ENCODE results near the gene TMEM140.
"Not testable (repeated sequence)": the region's sequence is repeated elsewhere in the genome, so short reads cannot be mapped to it uniquely, and the experiment has no call there.

Gene TMEM140

DNA sequence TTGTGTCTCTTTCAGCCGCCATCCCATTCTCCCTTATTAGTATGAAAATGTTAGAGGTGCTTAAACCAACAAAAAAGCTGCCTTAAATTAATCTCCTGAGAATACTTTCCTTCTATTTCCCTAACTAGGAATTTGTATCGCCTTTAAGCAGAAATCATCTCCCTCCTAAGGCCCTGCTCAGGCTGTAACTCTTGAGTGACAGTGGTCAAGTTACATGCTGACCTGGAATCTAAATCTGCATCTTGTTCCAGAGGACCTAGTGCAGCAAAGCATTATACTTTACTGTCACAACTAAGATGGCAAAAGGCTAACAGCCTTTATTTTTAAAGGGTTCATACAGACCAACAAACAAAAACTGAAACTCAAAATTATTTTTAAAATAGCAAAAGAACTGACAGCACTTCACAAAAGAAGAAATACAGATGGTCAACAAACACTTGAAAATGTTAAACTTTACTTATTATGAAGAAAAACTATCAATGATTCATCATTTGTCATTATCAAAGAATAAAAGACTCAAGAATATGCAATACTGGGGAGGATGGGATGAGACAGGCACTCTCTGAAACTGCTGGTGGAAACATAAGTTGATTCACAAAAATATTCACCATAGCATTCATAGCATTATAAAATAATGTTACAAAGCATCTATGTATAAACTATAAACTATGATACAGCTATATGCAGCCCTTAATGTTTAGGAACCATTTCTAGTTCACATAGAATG lies 11.7 kb downstream of the TMEM140 start:
- no peak for DNase-seq

DNA sequence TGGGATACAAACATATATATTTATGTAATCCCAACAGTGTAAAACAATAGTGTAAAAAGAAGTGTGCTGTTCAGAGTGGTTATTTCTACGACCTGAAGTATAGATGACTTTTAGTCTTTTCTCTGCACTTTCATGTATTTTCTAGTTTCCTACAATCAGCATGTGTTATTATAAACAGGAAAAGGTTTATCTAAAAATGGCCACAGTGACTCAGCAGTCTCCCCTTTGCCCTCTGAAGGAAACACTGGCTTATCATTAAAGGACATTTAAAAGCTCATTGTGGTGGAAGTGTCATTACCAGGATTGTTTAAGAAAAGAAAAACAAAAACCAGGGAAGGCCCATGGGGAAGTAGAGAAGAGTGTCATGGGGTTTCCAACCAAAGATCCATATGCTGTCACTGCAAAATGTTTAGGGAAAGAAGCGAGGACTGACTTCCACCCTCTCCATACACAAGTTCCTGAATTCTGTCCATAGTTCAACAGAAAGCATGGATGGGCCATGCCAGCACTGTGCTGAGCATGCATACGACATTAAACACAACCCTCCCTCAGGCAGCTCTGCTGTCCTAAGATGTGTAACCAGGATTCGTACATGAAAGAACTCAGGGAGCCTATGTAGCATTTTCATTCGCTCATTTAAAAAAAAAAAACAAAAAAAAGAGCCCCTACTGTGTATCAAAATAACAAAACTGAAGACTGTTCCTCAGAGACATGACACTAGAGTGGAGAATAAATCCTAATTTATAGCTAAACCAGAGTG lies 12.4 kb downstream of the TMEM140 start:
- DNase-seq: no peak

DNA sequence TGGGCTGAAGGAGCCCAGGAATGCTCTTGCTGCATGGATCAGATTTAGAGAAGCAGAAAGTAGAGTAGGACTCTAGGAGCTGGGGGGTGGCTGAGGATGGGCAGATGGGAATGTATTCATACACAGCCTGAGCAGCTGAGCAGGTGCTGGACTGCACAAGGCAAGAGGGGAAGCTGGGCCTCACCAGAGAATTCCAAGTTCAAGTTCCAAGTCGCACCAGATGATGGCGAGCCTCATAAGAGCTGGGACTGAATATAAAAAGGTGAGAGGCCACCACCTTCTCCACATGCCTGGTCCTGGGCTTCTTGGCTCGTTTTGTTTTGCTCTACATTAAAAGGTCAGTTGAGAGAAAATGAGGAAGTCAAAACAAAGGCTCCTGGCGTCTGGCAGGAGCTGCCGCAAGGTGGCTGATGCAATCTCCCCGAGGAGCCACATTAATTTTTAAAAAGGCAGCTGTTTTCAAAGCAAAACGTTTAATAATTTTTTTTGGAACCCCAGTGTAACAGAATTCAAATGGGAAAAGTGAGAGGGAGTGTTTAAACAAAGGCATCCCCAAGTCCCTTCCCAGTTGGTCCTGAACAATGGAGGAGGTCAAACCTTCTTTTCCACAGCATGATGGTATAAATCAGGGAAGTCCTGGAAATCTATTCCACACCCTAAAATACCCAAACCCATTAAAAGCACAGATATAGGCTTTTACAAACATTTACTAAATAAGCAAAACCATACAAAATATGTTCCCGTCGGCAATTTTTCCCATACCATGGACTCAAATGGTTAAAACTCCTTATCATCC lies 13.2 kb downstream of the TMEM140 start:
- DNase-seq: no peak

DNA sequence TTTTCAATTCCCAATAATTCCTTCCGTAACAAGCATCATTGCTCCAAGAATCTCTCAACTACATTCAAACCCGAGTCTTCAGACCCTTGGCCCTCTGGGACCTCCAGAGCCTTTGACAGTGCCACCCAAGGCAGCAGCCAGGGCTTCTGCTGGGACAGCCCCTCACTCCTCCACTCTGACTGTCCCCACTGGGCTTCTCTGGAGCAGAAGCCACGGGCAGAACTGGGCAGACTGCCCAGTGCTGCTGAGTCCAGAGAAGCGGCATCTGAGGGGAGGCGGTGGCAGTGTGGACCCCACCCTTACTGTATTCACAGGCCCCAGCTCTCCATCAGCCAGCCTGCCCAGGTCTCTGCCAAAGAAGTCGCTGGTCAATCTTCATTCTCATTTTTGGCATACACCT lies 13.8 kb downstream of the TMEM140 start:
- DNase-seq: no peak

DNA sequence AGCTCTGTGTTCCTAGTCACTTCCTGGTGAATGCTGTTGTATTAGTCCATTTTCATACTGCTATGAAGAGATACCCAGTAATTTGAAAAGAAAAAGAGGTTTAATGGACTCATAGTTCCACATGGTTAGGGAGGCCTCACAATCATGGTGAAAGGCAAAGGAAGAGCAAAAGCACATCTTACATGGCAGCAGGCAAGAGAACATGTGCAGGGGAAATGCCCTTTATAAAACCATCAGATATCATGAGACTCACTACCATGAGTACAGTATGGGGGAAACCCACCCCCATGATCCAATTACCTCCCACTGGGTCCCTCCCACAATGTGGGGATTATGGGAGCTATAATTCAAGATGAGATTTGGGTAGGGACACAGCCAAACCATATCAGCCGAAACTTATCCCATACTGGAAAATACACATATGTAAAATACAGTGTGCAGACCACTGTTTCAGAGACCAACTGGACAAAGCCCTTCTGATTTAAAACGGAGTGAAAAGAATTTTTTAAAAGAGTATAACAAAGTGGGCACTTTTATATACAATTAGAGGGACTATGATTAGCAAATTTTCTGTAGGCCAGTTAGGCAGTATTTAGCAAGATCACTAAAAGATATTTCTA lies 14.6 kb downstream of the TMEM140 start:
- DNase-seq: no peak

DNA sequence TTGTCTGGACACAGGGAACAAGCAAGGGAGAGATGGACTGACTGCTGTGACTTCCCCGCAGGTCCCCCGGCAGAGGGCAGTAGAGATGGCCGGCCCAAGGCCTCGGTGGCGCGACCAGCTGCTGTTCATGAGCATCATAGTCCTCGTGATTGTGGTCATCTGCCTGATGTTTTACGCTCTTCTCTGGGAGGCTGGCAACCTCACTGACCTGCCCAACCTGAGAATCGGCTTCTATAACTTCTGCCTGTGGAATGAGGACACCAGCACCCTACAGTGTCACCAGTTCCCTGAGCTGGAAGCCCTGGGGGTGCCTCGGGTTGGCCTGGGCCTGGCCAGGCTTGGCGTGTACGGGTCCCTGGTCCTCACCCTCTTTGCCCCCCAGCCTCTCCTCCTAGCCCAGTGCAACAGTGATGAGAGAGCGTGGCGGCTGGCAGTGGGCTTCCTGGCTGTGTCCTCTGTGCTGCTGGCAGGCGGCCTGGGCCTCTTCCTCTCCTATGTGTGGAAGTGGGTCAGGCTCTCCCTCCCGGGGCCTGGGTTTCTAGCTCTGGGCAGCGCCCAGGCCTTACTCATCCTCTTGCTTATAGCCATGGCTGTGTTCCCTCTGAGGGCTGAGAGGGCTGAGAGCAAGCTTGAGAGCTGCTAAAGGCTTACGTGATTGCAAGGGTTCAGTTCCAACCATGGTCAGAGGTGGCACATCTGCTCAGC lies 16.6 kb downstream of the TMEM140 start:
- DNase-seq: no peak

DNA sequence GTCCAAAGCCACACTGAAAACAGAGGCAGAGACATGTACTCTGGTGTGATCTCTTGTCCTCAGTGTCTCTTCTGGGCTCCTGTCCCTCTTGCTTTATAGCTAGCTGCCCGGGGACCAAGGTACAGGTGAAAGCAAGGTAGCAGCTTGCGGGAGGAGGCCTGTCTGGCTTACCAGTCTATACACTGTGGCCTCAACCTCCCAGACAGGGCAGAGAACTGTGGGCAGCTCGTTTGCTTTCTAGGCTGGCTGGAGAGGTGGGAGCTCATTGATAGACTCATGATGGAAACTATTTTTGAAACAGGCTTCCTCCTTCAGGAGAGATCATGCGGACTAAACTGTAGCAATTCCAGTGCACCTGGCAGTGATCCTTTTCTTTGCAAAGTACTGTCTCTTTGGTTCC lies 18.0 kb downstream of the TMEM140 start:
- DNase-seq: no peak

DNA sequence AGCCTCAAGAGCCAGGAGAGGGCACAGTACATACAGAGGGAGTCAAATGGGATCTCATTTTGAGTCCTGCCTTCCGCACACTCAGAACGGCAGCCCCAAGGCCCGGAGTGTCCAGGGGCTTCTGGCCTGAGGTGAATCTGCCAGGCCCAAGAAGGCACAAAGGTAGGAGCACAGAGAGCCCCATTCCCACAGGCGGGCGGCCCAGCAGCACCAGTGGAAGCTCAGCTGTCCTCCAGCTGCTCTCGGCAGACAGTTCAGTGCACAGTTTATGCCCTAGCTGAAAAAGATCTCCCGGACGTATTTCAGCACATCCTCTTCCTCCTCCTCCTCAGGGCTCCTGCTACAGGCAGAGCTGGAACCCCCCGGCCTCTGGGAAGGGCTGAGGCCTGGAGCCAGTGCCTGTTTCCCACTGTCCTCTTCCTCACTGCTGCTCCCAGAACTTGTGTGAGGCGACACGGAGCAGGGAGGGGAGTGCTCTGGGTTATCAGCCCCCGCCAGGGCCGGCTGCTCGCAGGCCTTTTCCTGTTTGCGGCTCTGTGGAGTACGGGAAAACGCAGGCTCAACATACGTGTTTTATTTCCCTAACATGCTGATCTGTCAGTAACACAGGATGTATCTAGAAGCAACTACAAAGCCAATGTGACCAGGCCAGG lies 18.6 kb downstream of the TMEM140 start:
- no peak for DNase-seq

DNA sequence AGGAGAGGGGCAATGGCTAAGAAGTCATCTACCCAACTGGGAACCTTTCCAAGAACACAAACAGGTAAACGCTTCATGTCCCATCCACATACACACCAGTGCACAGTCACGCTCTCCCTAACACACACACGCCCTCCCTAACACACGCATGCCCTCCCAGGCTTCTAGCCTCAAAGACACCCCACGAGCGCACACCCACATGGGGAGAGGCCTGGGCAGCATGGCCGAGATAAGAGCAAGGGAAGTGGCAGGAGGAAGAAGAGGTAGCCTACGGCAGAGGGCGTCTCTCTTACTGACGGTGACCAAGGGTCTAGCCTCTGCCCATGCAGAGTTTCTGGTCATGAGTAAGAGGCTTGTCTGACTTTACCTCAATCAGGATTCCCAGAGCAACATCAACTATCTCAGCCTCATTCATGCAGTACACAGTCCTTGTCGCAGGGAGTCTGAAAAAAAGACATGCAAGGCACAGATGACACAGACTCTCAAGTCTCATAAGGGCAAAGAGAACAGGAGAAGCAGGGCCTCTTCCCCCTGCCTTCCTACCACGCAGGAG lies 19.6 kb downstream of the TMEM140 start:
- no peak for DNase-seq

DNA sequence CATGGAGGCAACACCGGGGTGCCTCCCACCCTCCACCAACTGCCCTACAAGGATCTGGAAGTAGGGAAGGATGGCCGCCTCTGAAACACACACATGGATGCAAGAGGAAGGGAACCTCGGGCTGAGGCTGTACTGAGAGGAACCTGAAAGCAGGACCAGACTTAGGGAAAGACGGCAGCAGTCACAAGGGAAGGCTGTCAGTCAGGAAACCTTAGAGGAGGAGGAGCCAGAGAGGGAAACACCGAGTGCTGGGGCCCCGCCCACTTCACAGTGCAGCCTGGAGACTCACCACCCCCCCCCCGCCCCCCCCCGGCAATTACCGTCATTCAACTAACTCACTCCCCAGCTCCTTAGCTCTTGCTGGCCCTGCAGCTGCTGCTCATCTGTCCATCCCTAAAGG lies 20.1 kb downstream of the TMEM140 start:
- no peak for DNase-seq

DNA sequence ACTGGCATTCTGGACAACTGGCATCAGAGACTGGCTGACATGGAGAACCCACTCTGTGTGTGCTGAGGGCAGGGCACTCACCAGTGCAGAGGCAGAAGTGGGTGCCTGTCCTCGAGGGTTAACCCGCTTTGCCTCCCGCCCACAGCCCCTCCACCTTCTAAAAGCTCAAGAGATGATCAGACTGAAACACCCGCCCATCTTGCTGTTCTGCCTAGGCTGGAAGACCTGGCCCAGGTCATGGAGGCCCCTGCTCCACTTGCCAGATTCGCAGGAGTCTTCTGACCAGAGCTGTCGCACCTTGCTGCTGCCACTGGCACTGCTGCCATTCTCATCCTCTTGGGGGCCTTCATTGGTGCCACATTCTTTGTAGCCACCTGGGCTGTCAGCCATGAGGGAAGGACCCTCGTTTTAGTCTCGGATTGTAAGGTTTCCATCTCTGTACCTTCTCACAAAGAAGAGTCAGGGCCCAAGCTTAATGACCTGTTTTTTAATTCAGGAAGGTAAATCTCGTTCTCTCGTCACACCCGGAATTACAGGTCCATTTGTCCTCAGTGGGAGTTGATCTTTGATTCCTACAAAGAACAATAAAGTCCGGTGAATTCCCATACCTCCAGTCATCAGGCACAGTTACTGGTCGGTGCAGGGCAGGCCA lies 20.7 kb downstream of the TMEM140 start:
- no peak for DNase-seq

DNA sequence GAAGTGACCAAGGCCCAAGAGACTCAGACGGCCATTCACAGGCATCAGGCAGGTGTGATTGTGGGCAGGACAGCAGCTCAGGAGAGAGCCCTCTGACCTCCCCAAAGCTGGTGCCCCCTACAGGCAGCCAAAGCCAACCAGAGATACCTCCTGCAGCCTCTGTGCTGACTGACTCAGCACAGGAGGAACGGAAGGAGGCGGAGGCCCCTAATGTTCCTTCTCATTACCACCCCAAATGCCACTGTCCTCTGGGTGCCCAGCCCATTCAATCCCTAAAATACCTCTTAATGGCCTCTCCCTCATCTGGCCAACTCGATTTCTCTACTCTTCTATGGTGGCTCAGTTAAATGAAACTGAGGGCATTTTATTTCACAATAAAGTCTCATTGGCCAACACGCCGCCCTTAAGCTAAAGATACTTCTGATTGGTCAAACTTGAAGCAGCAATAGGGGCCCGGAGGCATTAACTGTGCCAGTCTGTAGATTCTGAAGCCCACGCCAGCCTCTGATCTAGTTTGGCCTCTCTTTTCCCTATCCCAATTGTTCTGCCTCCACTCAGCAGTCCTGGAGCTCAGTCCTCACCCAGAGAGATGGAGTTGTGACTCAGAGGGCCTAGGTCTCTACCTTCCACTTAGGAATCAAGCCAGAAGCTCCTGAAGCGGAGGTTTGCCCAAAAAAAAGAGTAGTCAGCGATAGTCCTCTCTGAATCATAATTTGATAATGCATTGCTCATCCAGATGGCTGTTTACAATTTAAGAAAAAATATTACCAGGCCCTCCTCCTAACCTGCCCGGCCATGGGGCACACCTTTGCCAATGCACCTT lies 21.5 kb downstream of the TMEM140 start:
- no peak for DNase-seq

DNA sequence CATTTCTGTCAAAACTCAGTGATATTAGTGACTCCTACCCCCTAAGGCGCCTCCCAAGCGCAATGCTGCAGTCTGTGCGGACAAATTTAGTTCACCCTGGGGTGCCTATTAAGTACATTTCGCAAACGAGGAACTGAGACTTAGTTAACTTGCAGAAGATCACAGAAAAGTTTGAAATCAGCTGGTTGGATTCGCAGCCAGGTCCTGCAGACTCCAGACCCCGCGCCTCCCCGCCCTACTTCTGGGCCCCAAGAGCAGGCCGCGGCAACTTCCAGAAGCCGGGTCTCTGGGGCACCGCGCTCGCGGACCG lies 22.0 kb downstream of the TMEM140 start:
- DNase-seq: no peak

DNA sequence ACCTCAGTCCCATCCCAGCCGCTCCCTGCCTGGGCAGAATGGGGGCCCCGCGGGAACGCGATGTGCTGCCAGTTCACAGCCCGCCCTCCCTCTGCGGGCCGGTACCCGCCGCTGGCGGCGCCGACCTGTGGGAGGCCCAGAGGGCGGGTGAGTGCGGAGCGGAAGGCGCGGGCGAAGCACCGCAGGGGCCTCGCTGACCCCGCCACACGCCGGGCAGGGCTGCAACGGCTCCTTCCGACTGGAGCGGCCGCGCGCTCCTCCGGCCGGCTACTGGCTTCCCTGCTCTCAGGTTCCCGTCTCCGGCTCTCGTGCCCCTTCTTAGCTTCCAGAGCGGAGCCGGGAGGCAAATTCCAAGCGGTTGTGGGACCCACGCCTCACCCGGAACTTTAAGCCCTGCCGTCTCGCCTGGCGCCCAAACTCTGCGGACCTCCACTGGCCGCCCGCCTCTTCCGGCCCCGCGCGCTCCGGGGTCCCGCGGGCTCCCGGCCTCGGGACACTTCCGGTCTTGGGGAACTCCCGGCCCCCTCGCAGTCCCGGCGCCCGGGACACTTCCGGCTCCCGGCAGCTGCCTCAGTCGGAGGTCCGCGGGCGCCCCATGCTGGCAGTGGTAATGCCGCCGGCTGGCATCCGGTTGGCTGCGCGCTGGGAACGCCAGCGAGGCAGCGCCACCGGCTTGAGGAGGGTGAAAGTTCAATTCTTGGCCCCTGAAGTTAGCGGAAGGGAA lies 22.6 kb downstream of the TMEM140 start, which contains the start of gene CYREN:
CYREN (minus strand) TSS at position 434 of the 724 bp plus-strand sequence. CDS start 1,785 bp downstream, outside the sequence.
- DNase-seq: peak; percentile 80

DNA sequence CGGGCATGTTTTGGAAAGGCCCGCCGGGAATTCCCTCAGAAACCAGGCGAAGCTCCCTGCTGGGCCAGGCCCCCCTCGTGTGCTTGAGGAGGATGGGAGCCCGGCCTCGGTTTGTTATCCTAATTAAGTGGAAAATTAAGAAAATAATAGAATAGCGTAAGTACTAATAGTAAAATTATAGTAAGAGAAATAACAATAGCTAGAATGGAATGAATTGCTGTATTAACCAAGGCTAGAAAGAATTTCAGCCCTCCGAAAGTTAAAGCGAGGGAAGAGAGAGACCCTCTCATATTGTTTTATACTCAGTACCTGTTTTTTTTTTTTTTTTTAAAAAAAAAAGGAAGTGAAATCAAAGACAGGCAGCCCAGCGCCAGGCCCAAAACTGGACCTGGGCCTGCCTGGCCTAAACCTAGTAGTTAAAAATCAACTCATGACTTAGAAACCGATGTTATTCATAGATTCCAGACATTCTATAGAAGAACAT lies 23.2 kb downstream of the TMEM140 start:
- not testable (repeated sequence) for DNase-seq

DNA sequence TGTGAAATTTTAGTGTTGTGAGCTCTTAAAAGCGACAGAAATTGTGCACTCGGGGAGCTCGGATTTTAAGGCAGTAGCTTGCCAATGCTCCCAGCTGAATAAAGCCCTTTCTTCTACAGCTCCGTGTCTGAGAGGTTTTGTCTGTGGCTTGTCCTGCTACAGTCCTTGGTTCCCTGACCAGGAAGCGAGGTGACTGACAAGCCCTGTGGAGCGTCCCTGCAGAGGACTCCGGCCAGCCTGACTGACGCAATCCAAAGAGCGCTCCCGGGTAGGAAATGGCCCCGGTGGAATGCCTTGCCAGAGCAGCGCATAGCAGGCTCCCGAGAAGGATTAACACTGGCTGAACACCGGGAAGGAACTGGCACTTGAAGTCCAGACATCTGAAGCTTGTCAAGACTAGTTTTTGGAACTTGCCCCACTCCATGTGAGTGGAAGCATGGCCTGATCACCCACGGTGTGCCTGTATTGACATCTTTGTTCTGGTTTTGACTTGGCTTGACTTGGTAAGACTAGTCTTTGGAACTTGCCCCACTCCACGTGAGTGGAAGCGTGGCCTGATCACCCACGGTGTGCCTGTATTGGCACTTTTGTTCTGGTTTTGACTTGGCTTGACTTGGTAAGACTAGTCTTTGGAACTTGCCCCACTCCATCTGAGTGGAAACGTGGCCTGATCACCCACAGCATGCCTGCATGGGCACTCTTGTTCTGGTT lies 23.9 kb downstream of the TMEM140 start:
- not testable (repeated sequence) for DNase-seq

DNA sequence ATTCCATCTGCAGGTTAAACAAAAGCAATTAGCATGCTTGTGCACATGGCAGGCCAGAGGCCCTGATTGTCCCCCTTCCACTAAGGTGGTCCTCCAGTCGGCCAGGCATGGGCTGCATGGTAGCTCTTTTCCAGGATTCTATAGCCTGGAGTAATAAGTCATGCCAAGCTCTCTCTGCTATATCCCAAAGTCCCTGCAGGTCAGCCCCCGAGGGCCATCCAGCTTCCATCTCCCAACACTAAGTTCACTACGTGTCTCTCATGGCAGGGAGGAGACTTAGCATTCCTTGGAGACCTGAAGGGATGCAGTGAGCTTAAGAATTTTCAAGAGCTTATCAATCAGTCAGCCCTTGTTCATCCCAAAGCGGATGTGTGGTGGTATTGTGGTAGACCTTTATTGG lies 26.0 kb downstream of the TMEM140 start:
- DNase-seq: not testable (repeated sequence)

DNA sequence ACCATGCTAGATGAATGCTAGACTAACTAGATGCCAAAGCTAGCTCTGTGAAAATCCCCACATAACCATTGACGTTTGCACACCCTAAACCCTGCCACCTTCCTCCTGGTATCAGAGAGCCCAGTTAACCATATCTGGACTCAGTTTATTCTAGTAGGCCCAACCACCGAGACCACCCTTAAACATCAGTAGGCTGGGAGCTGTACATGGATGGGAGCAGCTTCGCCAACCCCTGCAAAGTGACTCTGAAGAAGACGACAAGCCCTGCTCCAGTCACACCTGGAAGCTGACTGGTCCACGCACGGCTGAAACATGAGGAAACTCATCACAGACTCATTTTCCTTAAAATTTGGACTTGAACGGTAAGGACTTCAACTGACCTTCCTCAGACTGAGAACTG lies 27.1 kb downstream of the TMEM140 start:
- no peak for DNase-seq

DNA sequence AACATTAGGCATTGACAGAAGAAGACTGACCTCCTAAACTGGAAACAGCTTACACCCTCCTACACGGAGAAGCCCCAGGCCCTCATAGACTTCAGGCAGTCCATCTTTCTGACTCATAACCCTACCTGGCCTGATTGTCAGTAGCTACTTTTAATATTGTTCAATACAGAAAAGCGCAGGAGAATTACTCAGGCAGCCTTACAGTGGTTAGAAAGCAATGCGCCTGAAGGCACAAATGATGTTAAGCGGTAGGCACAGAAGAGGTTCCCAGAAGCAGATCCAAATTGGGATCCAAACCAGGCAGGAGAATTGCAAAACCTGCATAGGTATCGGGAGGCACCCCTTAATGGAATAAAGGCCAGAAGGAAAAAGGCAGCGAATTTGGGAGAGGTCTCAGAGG lies 28.1 kb downstream of the TMEM140 start:
- no peak for DNase-seq
